K562 (cell line): ENCODE results near the gene ENTPD8. TPM values are rescaled to one million over a fixed set of nuclear protein-coding genes. Genes with fewer than 3 reads are reported as not detected.

ENCODE experiments used
- ARNT ChIP-seq, 2 experiments: fragments of 450-650 bp; IDR thresholded peaks; 2 replicates each; pipeline ENCODE4 v1.6.1; 2016; ENCODE audit warnings: mild to moderate bottlenecking in 1 of 2
- ATF2 ChIP-seq: sonication (generic); formaldehyde crosslinking; IDR thresholded peaks from 2 replicates; pipeline ENCODE4 v1.8.1; 2022; ENCODE audit warnings: missing genetic modification reagents
- BCOR ChIP-seq: fragments of 450-650 bp; IDR thresholded peaks from 2 replicates; pipeline ENCODE4 v1.6.1; 2016
- CHAMP1 ChIP-seq: fragments of 450-650 bp; IDR thresholded peaks from 2 replicates; pipeline ENCODE4 v1.6.1; 2016; ENCODE audit warnings: mild to moderate bottlenecking
- CHCHD3 ChIP-seq: fragments of 250-450 bp; sonication (Bioruptor Pico); IDR thresholded peaks from 2 replicates; pipeline ENCODE4 v2.1.2; 2022; ENCODE audit warnings: mild to moderate bottlenecking
- CREBBP ChIP-seq: IDR thresholded peaks from one replicate; pipeline ENCODE4 v1.6.1; 2012; ENCODE audit warnings: low read depth, mild to moderate bottlenecking, control low read depth, inconsistent platforms, low read length
- DLX4 ChIP-seq: fragments of 250-450 bp; sonication (Bioruptor Pico); IDR thresholded peaks from 2 replicates; pipeline ENCODE4 v1.6.1; 2021; ENCODE audit warnings: mild to moderate bottlenecking
- ELK3 ChIP-seq: fragments of 450-650 bp; formaldehyde crosslinking; IDR thresholded peaks from 2 replicates; pipeline ENCODE4 v1.4.0; 2020; ENCODE audit warnings: mild to moderate bottlenecking
- GABPB1 ChIP-seq: sonication (generic); formaldehyde crosslinking; IDR thresholded peaks from 2 replicates; pipeline ENCODE4 v1.8.0; 2022; ENCODE audit warnings: mild to moderate bottlenecking, missing genetic modification reagents
- GTF2E2 ChIP-seq: fragments of 200-800 bp; sonication (Bioruptor generic); IDR thresholded peaks from 2 replicates; pipeline ENCODE4 v1.6.1; 2016; ENCODE audit warnings: missing genetic modification characterization, missing compliant biosample characterization
- HDAC2 ChIP-seq: fragments of 450-650 bp; IDR thresholded peaks from 2 replicates; pipeline ENCODE4 v1.6.1; 2016; ENCODE audit warnings: mild to moderate bottlenecking
- HEY1 ChIP-seq: fragments of 250-450 bp; sonication (Bioruptor Pico); IDR thresholded peaks from 2 replicates; pipeline ENCODE4 v1.5.0; 2020; ENCODE audit warnings: mild to moderate bottlenecking, moderate library complexity, borderline replicate concordance
- KLF10 ChIP-seq: fragments of 250-450 bp; sonication (Bioruptor Pico); IDR thresholded peaks from 2 replicates; pipeline ENCODE4 v1.6.1; 2021; ENCODE audit warnings: matching md5 sums
- MCM3 ChIP-seq: fragments of 450-650 bp; IDR thresholded peaks from 2 replicates; pipeline ENCODE4 v1.6.1; 2016
- MTA3 ChIP-seq: fragments of 450-650 bp; formaldehyde crosslinking; IDR thresholded peaks from 2 replicates; pipeline ENCODE4 v1.6.1; 2017; ENCODE audit warnings: mild to moderate bottlenecking, borderline replicate concordance
- NKRF ChIP-seq: fragments of 450-650 bp; IDR thresholded peaks from 2 replicates; pipeline ENCODE4 v1.6.1; 2016; ENCODE audit warnings: borderline replicate concordance
- RBM15 ChIP-seq: fragments of 200-400 bp; formaldehyde crosslinking; IDR thresholded peaks from 2 replicates; pipeline ENCODE4 v1.6.1; 2018; ENCODE audit warnings: mild to moderate bottlenecking, low read length, moderate library complexity; ENCODE audit not compliant: insufficient read depth
- SMARCA5 ChIP-seq: fragments of 450-650 bp; IDR thresholded peaks from 2 replicates; pipeline ENCODE4 v1.6.1; 2016
- TFAM ChIP-seq: fragments of 250-450 bp; sonication (Bioruptor Pico); conservative IDR thresholded peaks from 2 replicates; pipeline ENCODE4 v1.5.0; 2021; ENCODE audit warnings: mild to moderate bottlenecking, moderate library complexity
- ZBTB12 ChIP-seq: fragments of 250-450 bp; sonication (Bioruptor Pico); IDR thresholded peaks from 2 replicates; pipeline ENCODE4 v1.4.0; 2020
- ZEB2 ChIP-seq: fragments of 450-650 bp; IDR thresholded peaks from 2 replicates; pipeline ENCODE4 v1.6.1; 2016
- ZNF324 ChIP-seq: fragments of 250-450 bp; sonication (Bioruptor Pico); IDR thresholded peaks from 2 replicates; pipeline ENCODE4 v1.4.0; 2020; ENCODE audit warnings: mild to moderate bottlenecking
- ZNF696 ChIP-seq: fragments of 250-450 bp; sonication (Bioruptor Pico); conservative IDR thresholded peaks from 2 replicates; pipeline ENCODE4 v1.4.0; 2020; ENCODE audit warnings: mild to moderate bottlenecking, moderate library complexity
- polyA plus RNA-seq, 8 experiments: library from polyadenylated mRNA; depleted of rRNA in 4 of 8; stranded (reverse) in 5 of 8; unstranded in 3 of 8; fragments of >200 nt; fragmentation: Nextera tagmentation in 2 of 8; fragmentation: Illumina TruSeq in 1 of 8; extraction: Ambion mirVana in 2 of 8; extraction: Trizol in 1 of 8; gene quantifications; 2 replicates each; pipeline versions ENCODE4 v1.2.1 to v1.2.3, GENCODE V29; 2011 to 2014; ENCODE audit warnings: inconsistent platforms in 1 of 8, missing spikeins in 1 of 8
- total RNA-seq, 7 experiments: library from RNA; depleted of rRNA in 6 of 7; stranded (reverse); fragments of >200 nt in 6 of 7; fragmentation: Illumina TruSeq in 2 of 7; extraction: Trizol in 2 of 7; gene quantifications; 2 replicates each; pipeline versions ENCODE4 v1.2.1 to v1.2.3, GENCODE V29; 2011 to 2021; ENCODE audit warnings: low replicate concordance in 1 of 7

ENTPD8 gene
- total and polyA plus RNA-seq, 9 of the 15 experiments (the other 6 are each of a cell fraction or from before 2014, with no cell fraction given) = 0.06 to 0.27 (median 0.19) TPM; not detected in 5

- TF ChIP-seq DLX4 (no peak), ARNT (IDR thresholded peaks at IDR 0.05) (no peak), GABPB1 (CRISPR knock-in tag) (no peak), ATF2 (CRISPR knock-in tag) (no peak), KLF10 (CRISPR knock-in tag) (no peak), GTF2E2 (no peak), ZNF324 (CRISPR knock-in tag) (no peak), BCOR (peak; percentile 88), CHCHD3 (CRISPR knock-in tag) (no peak), RBM15 (no peak), CREBBP (no peak), SMARCA5 (0 out of 2 replicates have a peak, but pooled peaks have one; percentile 68), CHAMP1 (no peak), ZEB2 (no peak), ELK3 (CRISPR knock-in tag) (no peak), MCM3 (no peak), NKRF (no peak), TFAM (no peak), MTA3 (no peak), HEY1 (no peak), HDAC2 (peak; percentile 34; the same call in 1 of the 2 replicates), ZBTB12 (CRISPR knock-in tag) (no peak), ZNF696 (no peak)
Measured at GRCh38 chr9:137456864-137457405, 15.8 kb upstream of the ENTPD8 start (continued).
